Natural killer cell (primary cell): ENCODE results near the gene PALLD. TPM values are rescaled to one million over a fixed set of nuclear protein-coding genes. Genes with fewer than 3 reads are reported as not detected.

Experiments used
- ATAC-seq, 3 donors: fragments of 150-1000 bp in 2 of 3; fragments of 200-7000 bp in 1 of 3; cut with Tn5 transposase; 1 replicate in 1 of 3; 2 replicates in 2 of 3; pipeline ENCODE4 v1.10.0; 2021; ENCODE audit warnings: mild to moderate bottlenecking in 2 of 3, moderate library complexity in 2 of 3
- DNase-seq, 2 donors: peaks; one replicate each; pipeline versions ENCODE4 v3.0.0 to v3.0.0-alpha.2; 2013 to 2021; ENCODE audit warnings: mixed read lengths in 1 of 2
- H3K27ac ChIP-seq: one replicate; pipeline ENCODE4 v1.5.1; 2013; ENCODE audit warnings: mild to moderate bottlenecking, low read length
- H3K27me3 ChIP-seq: one replicate; pipeline ENCODE4 v1.6.1; 2013; ENCODE audit warnings: low read length; ENCODE audit not compliant: control insufficient read depth, insufficient read depth
- H3K36me3 ChIP-seq: one replicate; pipeline ENCODE4 v1.6.1; 2013; ENCODE audit warnings: low read length; ENCODE audit not compliant: control insufficient read depth, insufficient read depth
- H3K4me1 ChIP-seq: one replicate; pipeline ENCODE4 v1.6.1; 2013; ENCODE audit warnings: low read length; ENCODE audit not compliant: control insufficient read depth, insufficient read depth
- H3K4me3 ChIP-seq: one replicate; pipeline ENCODE4 v1.5.1; 2013; ENCODE audit warnings: low read length
- H3K9me3 ChIP-seq: one replicate; pipeline ENCODE4 v1.6.1; 2013; ENCODE audit warnings: low read length; ENCODE audit not compliant: control insufficient read depth, insufficient read depth
- H3K27ac Mint-ChIP-seq, 2 donors: one replicate each; pipeline ENCODE4 v1.8.0; 2022; ENCODE audit warnings: mild to moderate bottlenecking in 2 of 2, mixed read lengths in 2 of 2, moderate library complexity in 1 of 2
- H3K27me3 Mint-ChIP-seq, 2 donors: one replicate each; pipeline ENCODE4 v1.8.0; 2022; ENCODE audit warnings: low read depth in 2 of 2, mixed read lengths in 2 of 2
- H3K36me3 Mint-ChIP-seq: one replicate; pipeline ENCODE4 v1.8.0; 2022; ENCODE audit warnings: mixed read lengths
- H3K4me1 Mint-ChIP-seq, 2 donors: one replicate each; pipeline ENCODE4 v1.8.0; 2022; ENCODE audit warnings: mixed read lengths in 2 of 2
- H3K4me3 Mint-ChIP-seq: one replicate; pipeline ENCODE4 v1.8.0; 2022; ENCODE audit warnings: mild to moderate bottlenecking, moderate library complexity, mixed read lengths
- H3K9me3 Mint-ChIP-seq, 2 donors: one replicate each; pipeline ENCODE4 v1.8.0; 2022; ENCODE audit warnings: mixed read lengths in 2 of 2
- CTCF ChIP-seq: fragments of 200-600 bp; IDR thresholded peaks from one replicate; pipeline ENCODE4 v1.8.0; 2022; ENCODE audit warnings: antibody characterized with exemption
- WGBS: methylation state at CpG from one replicate; pipeline ENCODE4 v1.1.7; 2013; ENCODE audit warnings: missing lambda C conversion rate; ENCODE audit not compliant: insufficient coverage; 5-methylcytosine and 5-hydroxymethylcytosine counted together
- intact Hi-C: fragments of 100-400 bp; cut with micrococcal nuclease; formaldehyde crosslinking; loops from one replicate; pipeline ENCODE4 v1.14.2; 2022
- total RNA-seq, 4 donors: library from RNA; stranded (reverse); fragments of 120-200 nt in 1 of 4; gene quantifications; one replicate each; pipeline versions ENCODE4 v1.2.3 to v1.2.4, GENCODE V29; 2013 to 2022

PALLD gene
- total RNA-seq, 3 donors from 2014 or later (not counting 1 experiment from before 2014, with no cell fraction given): 15.1 to 25.4 (median 22.8) TPM

DNA sequence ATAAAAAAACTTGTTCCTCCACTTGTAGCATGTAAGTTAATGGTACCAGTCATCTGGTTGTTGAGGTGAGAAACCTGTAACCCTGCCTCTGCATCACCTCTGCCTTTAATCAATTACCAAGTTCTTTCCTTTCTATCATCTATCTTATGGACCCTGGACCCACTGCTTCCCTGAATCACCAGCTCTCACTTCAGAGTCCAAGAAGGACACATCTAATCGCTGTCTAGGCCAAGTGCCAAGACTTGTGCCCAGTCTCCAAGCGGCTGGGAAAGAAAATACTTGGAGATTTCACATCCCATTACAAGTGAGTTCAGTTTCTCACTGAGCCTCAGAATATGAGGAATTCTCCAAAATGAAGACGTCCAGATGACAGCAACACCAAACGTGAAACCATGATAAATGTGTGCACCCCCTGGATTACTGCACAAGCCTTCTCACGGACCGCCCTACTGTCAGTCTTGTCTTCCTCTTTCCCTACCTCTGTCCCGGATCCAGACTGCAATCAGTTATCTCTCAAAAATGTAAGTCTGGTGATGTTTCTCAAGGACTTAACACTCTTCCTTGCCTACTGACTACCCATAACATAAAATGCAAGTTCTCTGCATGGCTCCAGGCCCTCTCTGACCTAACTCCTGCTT is 10.4 kb downstream of the PALLD start:
- peaks cover 2% of the 10 kb centered on the region for H3K27me3 ChIP-seq
- H3K27ac Mint-ChIP-seq: no peak overlapping the region
- no peaks in the 10 kb centered on the region for H3K9me3 ChIP-seq
- no peaks in the 10 kb centered on the region for H3K36me3 ChIP-seq
- no peak for ATAC-seq
- H3K4me1 Mint-ChIP-seq: peaks cover 0 to 4% of the 10 kb centered on the region in 2 donors
- H3K9me3 Mint-ChIP-seq: no peaks in the 10 kb centered on the region
- H3K27me3 Mint-ChIP-seq: no peaks in the 10 kb centered on the region
- H3K4me3 ChIP-seq: no peak overlapping the region
- no peak for TF ChIP-seq CTCF
- no peak for DNase-seq
- no peak overlapping the region for H3K27ac ChIP-seq
- intact Hi-C loops: no loop called here
- 90% methylated on average over 7 of the region's 7 CpGs for WGBS
- H3K36me3 Mint-ChIP-seq: no peaks in the 10 kb centered on the region
- H3K4me3 Mint-ChIP-seq: no peak overlapping the region
- H3K4me1 ChIP-seq: peaks cover 14% of the 10 kb centered on the region

DNA sequence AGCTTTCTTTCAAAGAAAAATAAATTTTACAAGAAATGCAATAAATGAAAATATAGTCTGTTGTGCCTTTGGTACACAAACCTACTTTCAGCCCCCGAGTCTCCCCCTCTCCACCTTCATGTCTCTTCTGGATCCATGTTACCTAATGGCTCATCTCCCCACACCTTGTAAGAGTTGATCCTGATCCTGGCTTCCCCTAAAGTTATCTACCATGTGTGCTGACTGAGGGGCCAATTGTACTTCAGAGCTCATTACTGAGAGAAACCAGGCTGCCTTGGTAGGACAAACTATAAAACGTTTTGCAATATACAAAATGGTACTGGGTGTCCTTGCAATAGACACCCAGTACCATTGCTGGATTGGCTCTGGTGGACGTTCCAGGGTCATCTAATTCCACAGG is 11.8 kb downstream of the PALLD start:
- WGBS: 80% methylated on average over 3 of the region's 3 CpGs

DNA sequence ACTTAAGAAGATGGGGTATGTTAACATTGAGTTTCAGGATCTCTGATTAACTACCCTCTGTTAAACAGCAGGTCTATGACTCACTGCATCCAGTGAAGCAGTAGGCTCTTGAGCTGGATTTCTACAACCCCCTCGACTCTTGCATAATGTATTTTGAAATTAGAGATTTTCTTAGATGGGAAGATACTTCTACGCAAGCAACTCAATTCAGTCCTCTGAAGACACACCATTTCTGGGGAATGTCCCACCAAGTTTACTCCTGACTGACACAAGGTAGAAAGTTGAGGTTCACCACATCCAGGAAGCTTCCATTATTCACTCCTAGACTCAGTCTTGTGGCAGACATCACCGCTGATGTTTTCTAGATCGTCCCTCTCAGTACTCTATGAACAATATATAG is 12.9 kb downstream of the PALLD start:
- Mint-ChIP-seq H3K27ac (no peak overlapping the region), H3K4me1 (peaks cover 0 to 4% of the 10 kb centered on the region in 2 donors), H3K9me3 (no peaks in the 10 kb centered on the region), H3K27me3 (no peaks in the 10 kb centered on the region), H3K4me3 (no peak overlapping the region), H3K36me3 (no peaks in the 10 kb centered on the region)
- peak in 1 of 2 donors; percentile 78 for DNase-seq
- intact Hi-C loops: loop anchor here (5.0 kb wide), 2 partner anchors 413 to 978 kb away; no protein-coding TSS in a partner anchor
- 56% methylated on average over 4 of the region's 4 CpGs for WGBS
- Histone ChIP-seq H3K4me3 (no peak overlapping the region), H3K27ac (no peak overlapping the region), H3K36me3 (no peaks in the 10 kb centered on the region), H3K4me1 (peaks cover 13% of the 10 kb centered on the region), H3K27me3 (no peaks in the 10 kb centered on the region), H3K9me3 (no peaks in the 10 kb centered on the region)
- ATAC-seq: peak in 2 of 3 donors; percentile 41 to 54
- TF ChIP-seq CTCF: no peak

More for the DNA sequence above, 11.8 kb downstream of the PALLD start:
- Mint-ChIP-seq H3K4me3 (no peak overlapping the region), H3K9me3 (no peaks in the 10 kb centered on the region), H3K4me1 (peaks cover 0 to 4% of the 10 kb centered on the region in 2 donors), H3K27me3 (no peaks in the 10 kb centered on the region), H3K36me3 (no peaks in the 10 kb centered on the region), H3K27ac (no peak overlapping the region)
- no peak overlapping the region for H3K4me3 ChIP-seq
- H3K9me3 ChIP-seq: no peaks in the 10 kb centered on the region
- ATAC-seq: no peak
- intact Hi-C loops: no loop called here
- no peak overlapping the region for H3K27ac ChIP-seq
- no peak for DNase-seq
- H3K36me3 ChIP-seq: no peaks in the 10 kb centered on the region
- H3K27me3 ChIP-seq: no peaks in the 10 kb centered on the region
- H3K4me1 ChIP-seq: peaks cover 13% of the 10 kb centered on the region
- no peak for TF ChIP-seq CTCF
